ENCODE measurements around the gene SAMD8. TPM values are rescaled to one million over a fixed set of nuclear protein-coding genes. Genes with fewer than 3 reads are reported as not detected.

The SAMD8 gene
- total RNA-seq, 1 donor from 2014 or later: 17.7 TPM

GRCh38 chr10:75096749-75097148 is 14.7 kb upstream of the SAMD8 start:
- Mint-ChIP-seq H3K27me3 (peaks cover 2% of the 10 kb centered on the region), H3K4me3 (no peak overlapping the region), H3K4me1 (peaks cover 6% of the 10 kb centered on the region), H3K27ac (no peak overlapping the region), H3K36me3 (ENCODE audit: low read depth) (no peaks in the 10 kb centered on the region), H3K9me3 (no peaks in the 10 kb centered on the region)
- DNase-seq: no peak
- intact Hi-C loops (cut with micrococcal nuclease): no loop called here

- Mint-ChIP-seq H3K9me3 (no peaks in the 10 kb centered on the region), H3K36me3 (ENCODE audit: low read depth) (no peaks in the 10 kb centered on the region), H3K27ac (no peak overlapping the region), H3K4me1 (peaks cover 6% of the 10 kb centered on the region), H3K4me3 (no peak overlapping the region), H3K27me3 (peaks cover 2% of the 10 kb centered on the region)
- intact Hi-C loops (cut with micrococcal nuclease): no loop called here
- DNase-seq: no peak
These were observed 13.7 kb upstream of the SAMD8 start for GRCh38 chr10:75097666-75098285.

DNA sequence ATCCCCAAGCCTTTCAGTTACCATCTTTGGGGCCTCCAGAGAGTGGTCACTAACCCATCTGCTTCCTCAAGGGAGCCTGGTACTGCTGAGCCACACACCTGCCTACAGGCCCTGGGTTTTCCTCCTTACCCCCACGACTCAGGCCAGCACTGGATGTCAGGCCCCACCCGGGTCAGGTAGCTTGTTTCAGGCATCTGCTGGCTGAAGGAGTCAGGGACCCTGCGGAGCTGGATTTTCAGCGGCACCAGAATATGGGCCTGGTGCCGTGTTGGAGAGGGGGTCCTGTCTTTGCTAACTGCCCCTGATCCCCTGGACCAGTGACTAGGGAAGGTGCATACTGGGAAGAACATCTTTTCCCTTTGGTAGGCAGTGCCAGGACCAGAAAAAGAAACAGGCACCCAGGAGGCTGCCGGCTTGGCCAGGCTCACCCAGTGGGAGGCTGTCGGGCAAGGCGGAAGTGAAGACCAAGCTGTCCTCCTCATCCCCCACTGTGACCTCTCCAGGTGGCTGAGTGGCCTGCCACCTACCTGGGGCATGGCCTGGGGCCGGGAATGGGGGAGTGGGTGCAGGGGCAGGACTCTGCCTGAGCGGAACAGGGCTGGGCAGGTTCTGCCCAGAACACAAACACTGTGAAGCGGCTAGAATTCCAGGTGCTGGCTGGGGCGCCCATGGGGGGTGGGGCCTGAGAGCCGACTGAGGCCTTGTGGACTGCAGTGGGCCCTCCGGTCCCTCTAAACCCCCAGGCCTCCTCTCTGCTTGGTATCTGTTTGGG is 12.4 kb upstream of the SAMD8 start:
- DNase-seq: no peak
- peaks cover 6% of the 10 kb centered on the region for H3K4me1 Mint-ChIP-seq
- no peaks in the 10 kb centered on the region for H3K36me3 Mint-ChIP-seq (ENCODE audit: low read depth)
- no peak overlapping the region for H3K27ac Mint-ChIP-seq
- H3K4me3 Mint-ChIP-seq: no peak overlapping the region
- no peaks in the 10 kb centered on the region for H3K27me3 Mint-ChIP-seq
- intact Hi-C loops (cut with micrococcal nuclease): no loop called here
- no peaks in the 10 kb centered on the region for H3K9me3 Mint-ChIP-seq

DNA sequence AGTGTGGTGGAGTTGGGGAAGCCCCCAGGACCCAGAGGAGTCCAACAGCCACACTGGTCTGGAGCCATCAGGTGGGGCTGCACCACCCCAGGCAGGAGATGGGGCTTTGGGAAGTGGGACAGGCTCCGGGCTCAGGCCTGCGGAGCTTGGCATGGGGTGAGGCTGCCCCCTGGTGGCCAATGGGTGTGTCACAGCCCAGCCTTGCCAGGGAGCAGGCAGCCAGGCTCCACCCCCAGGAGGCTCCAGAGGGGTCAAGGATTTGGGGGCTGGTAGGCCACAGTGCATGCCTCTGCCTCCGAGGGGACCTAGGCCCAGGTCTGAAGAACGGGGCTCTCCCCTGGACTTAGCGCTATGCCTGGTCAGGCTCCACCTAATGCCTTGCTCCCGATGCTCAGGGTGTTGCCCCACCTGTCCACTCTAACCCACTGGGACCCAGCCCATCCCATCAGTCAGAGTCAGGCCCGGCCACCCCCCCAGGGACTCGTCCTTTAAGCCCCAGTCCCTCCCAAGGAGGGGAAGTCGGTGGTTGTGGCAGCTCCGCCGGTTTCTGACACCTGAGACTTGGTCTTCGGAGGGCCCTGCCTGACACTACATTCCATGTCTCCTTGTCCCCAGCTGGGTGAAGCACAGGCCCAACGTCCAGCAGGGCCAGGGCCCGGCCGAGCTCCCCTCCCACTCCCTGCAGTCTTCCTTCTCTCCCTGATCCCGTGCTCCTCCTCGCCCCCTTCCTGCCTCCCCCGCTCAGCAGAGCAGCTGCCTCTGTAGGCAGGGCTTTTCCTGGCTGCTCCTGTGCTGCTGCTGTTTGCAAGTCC is 11.3 kb upstream of the SAMD8 start:
- intact Hi-C loops (cut with micrococcal nuclease): loop anchor here (1.0 to 5.0 kb wide), 4 partner anchors 78 to 857 kb away; no protein-coding TSS in a partner anchor
- Mint-ChIP-seq H3K27me3 (no peaks in the 10 kb centered on the region), H3K9me3 (no peaks in the 10 kb centered on the region), H3K4me1 (peaks cover 6% of the 10 kb centered on the region), H3K4me3 (no peak overlapping the region), H3K27ac (peak overlapping the region; percentile 59), H3K36me3 (ENCODE audit: low read depth) (no peaks in the 10 kb centered on the region)
- peak; percentile 94 for DNase-seq

- H3K36me3 Mint-ChIP-seq (ENCODE audit: low read depth): no peaks in the 10 kb centered on the region
- H3K27ac Mint-ChIP-seq: peak overlapping the region; percentile 59
- H3K4me1 Mint-ChIP-seq: peaks cover 6% of the 10 kb centered on the region
- intact Hi-C loops (cut with micrococcal nuclease): loop anchor here (1.0 to 5.0 kb wide), 4 partner anchors 79 to 858 kb away; no protein-coding TSS in a partner anchor
- no peak overlapping the region for H3K4me3 Mint-ChIP-seq
- H3K9me3 Mint-ChIP-seq: no peaks in the 10 kb centered on the region
- H3K27me3 Mint-ChIP-seq: no peaks in the 10 kb centered on the region
- no peak for DNase-seq
These were observed 10.6 kb upstream of the SAMD8 start for GRCh38 chr10:75100764-75101291.

GRCh38 chr10:75101416-75102251 is 9.8 kb upstream of the SAMD8 start:
- H3K27me3 Mint-ChIP-seq: no peaks in the 10 kb centered on the region
- H3K36me3 Mint-ChIP-seq (ENCODE audit: low read depth): no peaks in the 10 kb centered on the region
- no peak overlapping the region for H3K4me3 Mint-ChIP-seq
- no peaks in the 10 kb centered on the region for H3K9me3 Mint-ChIP-seq
- intact Hi-C loops (cut with micrococcal nuclease): loop anchor here (2.0 to 5.0 kb wide), 3 partner anchors 79 to 859 kb away; no protein-coding TSS in a partner anchor
- H3K4me1 Mint-ChIP-seq: peaks cover 6% of the 10 kb centered on the region
- peak overlapping the region; percentile 62 for H3K27ac Mint-ChIP-seq
- no peak for DNase-seq

- H3K4me3 Mint-ChIP-seq: no peak overlapping the region
- H3K27me3 Mint-ChIP-seq: no peaks in the 10 kb centered on the region
- H3K9me3 Mint-ChIP-seq: no peaks in the 10 kb centered on the region
- no peaks in the 10 kb centered on the region for H3K36me3 Mint-ChIP-seq (ENCODE audit: low read depth)
- H3K27ac Mint-ChIP-seq: no peak overlapping the region
- peaks cover 6% of the 10 kb centered on the region for H3K4me1 Mint-ChIP-seq
- DNase-seq: no peak
- intact Hi-C loops (cut with micrococcal nuclease): loop anchor here (5.0 kb wide), 2 partner anchors 81 to 681 kb away; no protein-coding TSS in a partner anchor
These were observed 8.4 kb upstream of the SAMD8 start for GRCh38 chr10:75102830-75103673.

DNA sequence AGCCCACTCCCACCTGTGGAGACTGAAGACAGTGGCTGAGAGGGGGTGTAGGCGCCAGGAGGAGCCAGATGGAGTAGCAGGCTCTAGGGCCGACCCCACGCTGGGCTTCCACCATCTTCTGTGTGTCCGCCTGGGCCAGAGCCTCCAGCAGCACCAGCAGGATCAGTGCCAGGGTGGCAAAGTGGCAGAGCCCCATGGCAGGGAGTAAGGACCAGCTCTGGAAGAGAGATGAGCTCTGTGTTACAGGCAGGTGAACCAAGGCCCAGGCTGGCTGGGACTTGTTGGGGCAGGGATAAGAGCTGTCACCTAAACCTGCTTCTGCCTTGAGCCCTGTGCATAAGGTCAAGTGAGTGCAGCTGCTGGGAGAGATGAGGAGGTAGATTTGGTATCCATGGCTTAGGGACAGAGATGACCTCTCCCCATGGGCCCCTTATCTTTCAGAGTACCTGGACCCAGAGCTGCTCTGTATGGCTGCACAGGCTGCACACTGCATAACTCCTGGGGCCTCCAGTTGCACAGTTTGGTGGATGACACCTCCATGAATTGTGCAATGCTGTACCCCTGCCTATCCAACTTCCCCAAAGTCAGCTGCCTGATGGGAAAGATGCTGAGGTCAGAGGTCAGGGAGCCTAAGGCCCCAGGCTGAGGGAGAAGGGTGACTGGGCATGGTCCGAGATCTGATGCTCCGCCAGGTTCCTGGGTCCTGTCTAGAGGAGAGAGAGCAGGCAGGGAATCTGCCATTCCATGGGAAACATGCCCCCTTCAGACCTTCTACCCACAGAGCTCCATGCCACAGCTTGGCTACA is 7.4 kb upstream of the SAMD8 start:
- intact Hi-C loops (cut with micrococcal nuclease): loop anchor here (5.0 kb wide), 2 partner anchors 82 to 682 kb away; no protein-coding TSS in a partner anchor
- H3K27me3 Mint-ChIP-seq: no peaks in the 10 kb centered on the region
- no peak overlapping the region for H3K27ac Mint-ChIP-seq
- no peaks in the 10 kb centered on the region for H3K36me3 Mint-ChIP-seq (ENCODE audit: low read depth)
- peaks cover 6% of the 10 kb centered on the region for H3K4me1 Mint-ChIP-seq
- no peaks in the 10 kb centered on the region for H3K9me3 Mint-ChIP-seq
- H3K4me3 Mint-ChIP-seq: no peak overlapping the region
- no peak for DNase-seq

- peaks cover 7% of the 10 kb centered on the region for H3K4me1 Mint-ChIP-seq
- peak overlapping the region; percentile 51 for H3K27ac Mint-ChIP-seq
- no peaks in the 10 kb centered on the region for H3K36me3 Mint-ChIP-seq (ENCODE audit: low read depth)
- no peaks in the 10 kb centered on the region for H3K9me3 Mint-ChIP-seq
- H3K27me3 Mint-ChIP-seq: no peaks in the 10 kb centered on the region
- DNase-seq: no peak
- no peak overlapping the region for H3K4me3 Mint-ChIP-seq
- intact Hi-C loops (cut with micrococcal nuclease): loop anchor here (5.0 kb wide), 2 partner anchors 83 to 683 kb away; no protein-coding TSS in a partner anchor
These were observed 6.6 kb upstream of the SAMD8 start for GRCh38 chr10:75104842-75105241.

- H3K9me3 Mint-ChIP-seq: no peaks in the 10 kb centered on the region
- no peaks in the 10 kb centered on the region for H3K27me3 Mint-ChIP-seq
- intact Hi-C loops (cut with micrococcal nuclease): no loop called here
- peaks cover 9% of the 10 kb centered on the region for H3K4me1 Mint-ChIP-seq
- H3K4me3 Mint-ChIP-seq: no peak overlapping the region
- no peak for DNase-seq
- H3K27ac Mint-ChIP-seq: no peak overlapping the region
- H3K36me3 Mint-ChIP-seq (ENCODE audit: low read depth): no peaks in the 10 kb centered on the region
These were observed 5.8 kb upstream of the SAMD8 start for GRCh38 chr10:75105576-75106197.

GRCh38 chr10:75106242-75106641 is 5.2 kb upstream of the SAMD8 start:
- H3K36me3 Mint-ChIP-seq (ENCODE audit: low read depth): no peaks in the 10 kb centered on the region
- DNase-seq: no peak
- no peaks in the 10 kb centered on the region for H3K27me3 Mint-ChIP-seq
- intact Hi-C loops (cut with micrococcal nuclease): no loop called here
- peaks cover 12% of the 10 kb centered on the region for H3K4me1 Mint-ChIP-seq
- H3K9me3 Mint-ChIP-seq: no peaks in the 10 kb centered on the region
- H3K27ac Mint-ChIP-seq: no peak overlapping the region
- H3K4me3 Mint-ChIP-seq: no peak overlapping the region

Data from activated CD4-positive, alpha-beta T cell treated with anti-CD3 and anti-CD28 coated beads, Interleukin-2, amount 10 ng/mL, durations not matched to agents 24 days and 14 days (primary cell).